C4-2B (cell line): ENCODE results near the gene RAB7B.

Experiments used
- ZFX ChIP-seq: fragments of 450-650 bp; IDR thresholded peaks from 2 replicates; pipeline ENCODE4 v1.6.1; 2017
- TF ChIP-seq, protein P1 (sequence below): fragments of 450-650 bp; conservative IDR thresholded peaks from 2 replicates; pipeline ENCODE4 v1.5.1; 2017; ENCODE audit warnings: mild to moderate bottlenecking

DNA sequence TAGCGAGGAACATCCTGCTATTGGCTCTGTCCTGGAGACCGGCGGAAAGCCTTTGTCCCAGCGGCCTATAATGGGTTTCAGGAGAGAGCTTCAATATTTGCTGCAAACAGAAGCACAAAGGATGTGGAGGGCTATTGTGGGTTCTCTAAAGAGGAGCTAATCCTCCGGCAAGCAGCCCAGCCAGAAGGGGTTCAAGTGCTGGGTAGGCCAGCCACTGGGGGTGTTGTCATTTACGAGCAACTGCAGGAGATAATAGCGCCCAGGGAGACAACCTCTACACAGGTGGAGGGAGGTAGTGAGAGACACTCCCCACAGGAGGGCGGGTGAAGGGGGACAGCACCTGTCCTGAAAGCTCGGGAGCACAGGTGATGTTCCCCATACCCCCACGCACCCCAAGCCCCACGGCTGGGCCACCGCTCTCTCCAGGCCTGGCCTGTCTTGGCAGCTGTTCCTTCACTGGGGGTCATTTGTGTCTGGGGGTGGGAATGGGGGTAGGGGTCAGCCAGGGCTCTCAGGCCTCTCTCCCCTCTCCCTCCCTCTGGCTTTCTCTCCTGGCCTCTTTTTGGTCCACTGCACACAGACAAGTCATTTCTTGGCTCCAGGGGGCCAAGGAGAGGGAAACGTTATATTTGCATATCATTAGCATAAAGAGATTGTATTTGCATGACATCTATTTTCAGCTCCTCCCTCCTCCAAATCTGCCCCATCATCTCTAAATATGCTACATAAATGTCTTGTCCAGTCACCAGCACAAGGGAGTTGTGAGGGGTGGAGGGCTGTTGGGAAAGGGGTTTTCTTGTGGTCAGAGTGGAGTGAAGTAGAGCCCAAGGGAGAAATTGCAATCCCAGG, 37.9 kb downstream of the RAB7B start:
- TF ChIP-seq, protein P1, sequence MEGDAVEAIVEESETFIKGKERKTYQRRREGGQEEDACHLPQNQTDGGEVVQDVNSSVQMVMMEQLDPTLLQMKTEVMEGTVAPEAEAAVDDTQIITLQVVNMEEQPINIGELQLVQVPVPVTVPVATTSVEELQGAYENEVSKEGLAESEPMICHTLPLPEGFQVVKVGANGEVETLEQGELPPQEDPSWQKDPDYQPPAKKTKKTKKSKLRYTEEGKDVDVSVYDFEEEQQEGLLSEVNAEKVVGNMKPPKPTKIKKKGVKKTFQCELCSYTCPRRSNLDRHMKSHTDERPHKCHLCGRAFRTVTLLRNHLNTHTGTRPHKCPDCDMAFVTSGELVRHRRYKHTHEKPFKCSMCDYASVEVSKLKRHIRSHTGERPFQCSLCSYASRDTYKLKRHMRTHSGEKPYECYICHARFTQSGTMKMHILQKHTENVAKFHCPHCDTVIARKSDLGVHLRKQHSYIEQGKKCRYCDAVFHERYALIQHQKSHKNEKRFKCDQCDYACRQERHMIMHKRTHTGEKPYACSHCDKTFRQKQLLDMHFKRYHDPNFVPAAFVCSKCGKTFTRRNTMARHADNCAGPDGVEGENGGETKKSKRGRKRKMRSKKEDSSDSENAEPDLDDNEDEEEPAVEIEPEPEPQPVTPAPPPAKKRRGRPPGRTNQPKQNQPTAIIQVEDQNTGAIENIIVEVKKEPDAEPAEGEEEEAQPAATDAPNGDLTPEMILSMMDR = no peak
- no peak for TF ChIP-seq ZFX
